GM10248 (cell line): ENCODE results near the gene F10.

Experiments
- CTCF ChIA-PET: fragments of 300-600 bp; sonication (Branson Sonifier 250); formaldehyde crosslinking; extraction: SDS; loops from one replicate; lab custom pipeline; 2021; ENCODE audit warnings: antibody characterized with exemption; lab: Yijun Ruan, JAX
- POLR2A ChIA-PET: fragments of 350-650 bp; sonication (Branson Sonifier 250); formaldehyde crosslinking; extraction: SDS; loops from one replicate; lab custom pipeline; 2020; ENCODE audit warnings: antibody characterized with exemption; lab: Yijun Ruan, JAX
- DNase-seq: peaks from one replicate; pipeline ENCODE4 v3.0.0; 2012; ENCODE audit errors: extremely low spot score
- TF ChIP-seq, protein P1 (sequence below): IDR thresholded peaks from 2 replicates; pipeline ENCODE4 v1.5.1; 2012; ENCODE audit warnings: mild to moderate bottlenecking, low read depth; ENCODE audit errors: extremely low read depth, missing control alignments, control extremely low read depth

The F10 gene

DNA sequence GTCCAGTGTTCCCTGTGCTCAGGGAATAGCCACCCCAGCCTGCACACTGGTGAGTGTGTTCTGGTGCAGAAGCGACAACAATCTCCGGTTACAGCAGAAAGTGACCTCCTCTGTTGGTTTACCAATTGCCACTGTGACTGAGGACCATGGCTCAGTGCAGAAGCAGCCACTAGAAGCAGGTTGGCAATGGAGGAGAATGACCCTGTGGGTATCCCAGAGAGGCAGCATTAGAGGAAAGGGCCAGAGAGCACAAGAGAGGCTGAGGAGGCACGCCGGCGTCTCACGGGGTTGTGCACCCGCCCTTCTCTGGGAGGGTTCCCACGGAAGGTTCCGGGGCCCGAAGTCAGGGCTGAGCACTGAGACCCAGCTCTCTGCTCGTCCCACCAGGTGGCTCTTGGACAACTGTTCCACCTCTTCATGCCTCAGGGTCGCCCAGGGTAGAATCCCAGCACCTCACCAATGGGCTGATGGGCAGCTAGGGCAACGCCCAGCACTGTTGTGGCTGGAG, 49.9 kb downstream of the F10 start:
- no peak for DNase-seq
- POLR2A ChIA-PET = no interaction called here
- CTCF ChIA-PET = no interaction called here
- TF ChIP-seq, protein P1, sequence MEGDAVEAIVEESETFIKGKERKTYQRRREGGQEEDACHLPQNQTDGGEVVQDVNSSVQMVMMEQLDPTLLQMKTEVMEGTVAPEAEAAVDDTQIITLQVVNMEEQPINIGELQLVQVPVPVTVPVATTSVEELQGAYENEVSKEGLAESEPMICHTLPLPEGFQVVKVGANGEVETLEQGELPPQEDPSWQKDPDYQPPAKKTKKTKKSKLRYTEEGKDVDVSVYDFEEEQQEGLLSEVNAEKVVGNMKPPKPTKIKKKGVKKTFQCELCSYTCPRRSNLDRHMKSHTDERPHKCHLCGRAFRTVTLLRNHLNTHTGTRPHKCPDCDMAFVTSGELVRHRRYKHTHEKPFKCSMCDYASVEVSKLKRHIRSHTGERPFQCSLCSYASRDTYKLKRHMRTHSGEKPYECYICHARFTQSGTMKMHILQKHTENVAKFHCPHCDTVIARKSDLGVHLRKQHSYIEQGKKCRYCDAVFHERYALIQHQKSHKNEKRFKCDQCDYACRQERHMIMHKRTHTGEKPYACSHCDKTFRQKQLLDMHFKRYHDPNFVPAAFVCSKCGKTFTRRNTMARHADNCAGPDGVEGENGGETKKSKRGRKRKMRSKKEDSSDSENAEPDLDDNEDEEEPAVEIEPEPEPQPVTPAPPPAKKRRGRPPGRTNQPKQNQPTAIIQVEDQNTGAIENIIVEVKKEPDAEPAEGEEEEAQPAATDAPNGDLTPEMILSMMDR = no peak

DNA sequence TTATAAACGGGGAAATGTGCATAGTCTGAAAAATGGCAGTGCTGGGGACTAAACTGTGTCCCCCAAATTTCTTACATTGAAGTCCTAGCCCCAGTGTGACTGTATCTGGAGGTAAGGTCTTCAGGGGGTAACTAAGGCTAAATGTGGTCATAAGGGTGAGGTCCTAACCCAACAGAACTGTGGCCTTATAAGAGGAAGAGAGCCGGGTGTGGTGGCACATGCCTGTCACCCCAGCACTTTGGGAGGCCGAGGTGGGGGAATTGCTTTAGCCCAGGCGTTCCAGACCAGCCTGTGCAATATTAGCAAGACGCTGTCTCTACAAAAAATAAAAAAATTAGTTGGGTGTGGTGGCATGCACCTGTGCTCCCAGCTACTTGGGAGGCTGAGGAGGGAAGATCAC, 53.7 kb downstream of the F10 start:
- ChIA-PET CTCF (interaction anchor here (1.2 kb wide), 1 partner anchor 53 kb away, joined by 3 read pairs; no protein-coding TSS in a partner anchor), POLR2A (no interaction called here)
- TF ChIP-seq, protein P1 = no peak
- DNase-seq = no peak

DNA sequence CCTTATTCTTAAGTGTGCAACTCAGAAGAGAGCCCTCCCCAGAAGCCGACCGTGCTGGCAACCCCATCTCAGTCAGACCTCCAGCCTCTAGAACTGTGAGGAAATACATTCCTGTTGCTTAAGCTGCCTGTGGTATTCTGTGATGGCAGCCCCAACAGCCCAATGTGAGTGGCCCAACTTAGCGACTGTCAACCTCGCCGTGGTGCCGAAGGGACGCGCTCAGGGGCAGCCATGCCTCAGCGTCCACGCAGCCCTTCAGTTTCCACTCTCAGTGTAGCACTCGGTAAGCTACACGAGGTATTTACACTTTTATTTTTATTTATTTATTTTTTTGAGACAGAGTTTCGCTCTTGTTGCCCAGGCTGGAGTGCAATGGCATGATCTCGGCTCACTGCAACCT, 54.2 kb downstream of the F10 start:
- ChIA-PET CTCF (interaction anchor here (1.2 kb wide), 1 partner anchor 31 kb away, joined by 3 read pairs; no protein-coding TSS in a partner anchor), POLR2A (no interaction called here)
- no peak for DNase-seq
- TF ChIP-seq, protein P1 = no peak

DNA sequence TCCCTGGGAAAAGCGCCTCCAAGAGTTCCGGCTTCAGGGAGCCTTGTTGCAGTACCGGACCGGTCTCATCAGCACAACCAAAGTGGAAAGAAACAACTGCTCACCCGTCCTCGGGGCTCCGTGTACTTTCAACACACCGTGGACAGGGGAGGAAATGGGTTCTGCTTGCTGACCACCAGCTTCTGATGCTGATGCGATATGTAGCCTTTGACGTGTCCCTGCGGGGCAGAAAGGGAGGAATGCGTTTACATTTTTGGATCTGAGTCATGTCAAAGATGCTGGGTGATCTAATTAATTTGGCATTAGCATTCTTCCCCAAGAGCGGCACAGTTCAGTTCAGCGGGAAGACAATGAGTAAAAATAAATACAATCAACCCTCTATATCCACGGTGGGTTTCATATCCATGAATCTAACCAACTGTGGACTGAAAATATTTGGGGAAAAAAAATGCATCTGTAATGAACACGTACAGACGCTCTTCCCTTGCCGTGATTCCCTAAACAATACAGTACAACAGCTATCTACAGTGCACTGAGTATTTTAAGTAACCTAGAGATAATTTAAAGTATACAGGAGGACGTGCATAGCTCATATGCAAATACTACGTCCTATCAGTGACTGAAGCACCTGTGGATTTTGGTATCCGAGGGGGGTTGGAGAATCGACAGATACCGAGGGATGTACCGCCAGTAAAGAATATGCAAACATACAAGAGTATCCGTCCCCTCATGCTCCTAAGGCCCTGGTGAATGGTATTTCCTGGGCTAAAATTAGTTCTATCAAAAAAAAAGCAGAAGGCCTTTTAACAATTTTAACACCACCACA, 55.7 kb downstream of the F10 start:
- ChIA-PET POLR2A (no interaction called here), CTCF (interaction anchor here (1.0 to 1.7 kb wide), 4 partner anchors 9 to 29 kb away, joined by 3 to 7 read pairs (median 4); no protein-coding TSS in a partner anchor)
- DNase-seq = no peak
- TF ChIP-seq, protein P1 = no peak

DNA sequence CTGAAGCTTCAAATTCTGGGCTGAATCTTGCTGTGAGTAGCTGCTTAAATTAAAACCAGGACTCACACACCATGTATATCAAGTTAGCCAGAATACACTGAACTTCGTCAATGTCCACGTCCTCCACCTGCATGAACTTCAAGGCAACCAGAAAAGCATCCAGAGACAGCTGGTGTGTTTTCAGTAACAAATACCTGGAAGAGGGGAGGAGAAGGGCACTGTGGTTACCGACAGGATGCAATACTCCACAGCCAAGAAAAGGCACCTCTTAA, 56.2 kb downstream of the F10 start:
- DNase-seq = no peak
- ChIA-PET POLR2A (no interaction called here), CTCF (interaction anchor here (1.0 to 1.7 kb wide), 3 partner anchors 10 to 25 kb away, joined by 3 to 7 read pairs (median 4); no protein-coding TSS in a partner anchor)
- TF ChIP-seq, protein P1 = no peak

- no peak for DNase-seq
- CTCF ChIA-PET = interaction anchor here (1.0 to 1.7 kb wide), 4 partner anchors 10 to 24 kb away, joined by 3 to 7 read pairs (median 4); no protein-coding TSS in a partner anchor
- POLR2A ChIA-PET = no interaction called here
- TF ChIP-seq, protein P1 = no peak
Observed at GRCh38 chr13:113179374-113180230, 57.0 kb downstream of the F10 start.
